H1 (cell line): Measurements from ENCODE around the gene MBTPS1. TPM values are rescaled to one million over a fixed set of nuclear protein-coding genes. Genes with fewer than 3 reads are reported as not detected.

Experiments
- CTCF ChIA-PET: fragments of 300-600 bp; sonication (Branson Sonifier 250); formaldehyde crosslinking; loops from one replicate; lab custom pipeline; 2021; ENCODE audit not compliant: partially characterized antibody; lab: Charles Lee
- POLR2A ChIA-PET: fragments of 300-600 bp; sonication (Branson Sonifier 250); formaldehyde crosslinking; loops from one replicate; lab custom pipeline; 2021; ENCODE audit warnings: inconsistent platforms; ENCODE audit not compliant: partially characterized antibody; lab: Charles Lee
- DNase-seq, 2 experiments: peaks; one replicate each; pipeline versions ENCODE4 v3.0.0 to v3.0.0-alpha.2; 2010 to 2022; ENCODE audit warnings: low spot score in 2 of 2, low read depth in 1 of 2, mixed read lengths in 1 of 2
- FAIRE-seq: peaks from 2 replicates; lab custom pipeline; 2011; peaks lifted over from hg19 to GRCh38; lab: Jason Lieb, UNC
- H2AFZ ChIP-seq: 2 replicates; pipeline ENCODE4 v1.8.1; 2012; ENCODE audit warnings: low read length, inconsistent platforms
- H2AK5ac ChIP-seq: 2 replicates; pipeline ENCODE4 v1.6.1; 2013; ENCODE audit warnings: low read depth, low read length
- H2BK120ac ChIP-seq: replicated peaks from 2 replicates; pipeline ENCODE3; 2013; ENCODE audit warnings: low read depth, low read length, inconsistent platforms
- H2BK12ac ChIP-seq: 2 replicates; pipeline ENCODE4 v1.6.1; 2013; ENCODE audit warnings: low read depth, low read length
- H2BK15ac ChIP-seq: 2 replicates; pipeline ENCODE4 v1.6.1; 2013; ENCODE audit warnings: low read length
- H2BK20ac ChIP-seq: 2 replicates; pipeline ENCODE4 v1.6.1; 2013; ENCODE audit warnings: low read length
- H2BK5ac ChIP-seq: 2 replicates; pipeline ENCODE4 v1.6.1; 2013; ENCODE audit warnings: low read depth, low read length
- H3K14ac ChIP-seq: 2 replicates; pipeline ENCODE4 v1.6.1; 2013; ENCODE audit warnings: inconsistent platforms; ENCODE audit not compliant: insufficient read length
- H3K18ac ChIP-seq: 2 replicates; pipeline ENCODE4 v1.6.1; 2013; ENCODE audit warnings: low read length; ENCODE audit errors: extremely low read depth
- H3K23ac ChIP-seq: 2 replicates; pipeline ENCODE4 v1.6.1; 2013; ENCODE audit warnings: inconsistent platforms; ENCODE audit not compliant: insufficient read length
- H3K23me2 ChIP-seq: 2 replicates; pipeline ENCODE4 v1.6.1; 2013; ENCODE audit warnings: low read depth, low read length
- H3K27ac ChIP-seq: 2 replicates; pipeline ENCODE4 v1.6.1; 2011; ENCODE audit warnings: low read depth, low read length, inconsistent platforms
- H3K27me3 ChIP-seq, 4 experiments: replicated peaks in 1 of 4; 1 replicate in 1 of 4; 2 replicates in 3 of 4; pipeline versions ENCODE4 v1.6.1 to v1.8.1; 2011 to 2013; ENCODE audit warnings: low read length in 3 of 4, mild to moderate bottlenecking in 3 of 4, inconsistent platforms in 2 of 4, mixed read lengths in 2 of 4, moderate library complexity in 1 of 4; ENCODE audit not compliant: control insufficient read depth in 3 of 4, insufficient read depth in 3 of 4; ENCODE audit errors: extremely low read depth in 1 of 4
- H3K36me3 ChIP-seq, 4 experiments: 2 replicates each; pipeline versions ENCODE4 v1.6.1 to v1.8.1; 2011 to 2013; ENCODE audit warnings: mild to moderate bottlenecking in 4 of 4, low read length in 3 of 4, moderate library complexity in 2 of 4, control low read depth in 1 of 4, inconsistent platforms in 1 of 4; ENCODE audit not compliant: insufficient read depth in 4 of 4, control insufficient read depth in 2 of 4
- H3K4ac ChIP-seq: replicated peaks from 2 replicates; pipeline ENCODE3; 2013; ENCODE audit warnings: low read length, low read depth, mixed read lengths, inconsistent platforms; ENCODE audit not compliant: insufficient read length
- H3K4me1 ChIP-seq, 4 experiments: replicated peaks in 1 of 4; 1 replicate in 1 of 4; 2 replicates in 3 of 4; pipeline versions ENCODE4 v1.6.1 to v1.8.1; 2011 to 2013; ENCODE audit warnings: low read length in 3 of 4, inconsistent platforms in 2 of 4, mixed read lengths in 1 of 4; ENCODE audit not compliant: insufficient read depth in 4 of 4, control insufficient read depth in 3 of 4
- H3K4me2 ChIP-seq, 2 experiments: 2 replicates each; pipeline versions ENCODE4 v1.6.1 to v1.8.1; 2011 to 2013; ENCODE audit warnings: low read depth in 2 of 2, low read length in 2 of 2, control low read depth in 1 of 2, inconsistent platforms in 1 of 2, mild to moderate bottlenecking in 1 of 2; ENCODE audit not compliant: insufficient read depth in 1 of 2
- H3K4me3 ChIP-seq, 4 experiments: fragments of 200-600, 300-600 bp in 1 of 4; sonication (generic), shearing (Covaris generic), sonication (Bioruptor Twin) in 1 of 4; 2 replicates each; pipeline versions ENCODE4 v1.5.1 to v1.8.1; 2011 to 2016; ENCODE audit warnings: low read length in 4 of 4, low read depth in 3 of 4, control low read depth in 2 of 4, inconsistent platforms in 2 of 4, mild to moderate bottlenecking in 2 of 4, mixed read lengths in 1 of 4, moderate library complexity in 1 of 4; ENCODE audit not compliant: insufficient read depth in 2 of 4; ENCODE audit errors: extremely low read depth in 1 of 4
- H3K56ac ChIP-seq: replicated peaks from 2 replicates; pipeline ENCODE3; 2013; ENCODE audit warnings: low read depth, mild to moderate bottlenecking, mixed read lengths, low read length, inconsistent platforms; ENCODE audit not compliant: insufficient read length
- H3K79me1 ChIP-seq: 2 replicates; pipeline ENCODE4 v1.6.1; 2013; ENCODE audit warnings: low read depth, low read length, control low read depth
- H3K79me2 ChIP-seq, 2 experiments: 2 replicates each; pipeline versions ENCODE4 v1.6.1 to v1.8.1; 2012 to 2013; ENCODE audit warnings: low read length in 2 of 2, mild to moderate bottlenecking in 2 of 2, inconsistent platforms in 1 of 2; ENCODE audit not compliant: insufficient read depth in 2 of 2, control insufficient read depth in 1 of 2
- H3K9ac ChIP-seq, 4 experiments: replicated peaks in 1 of 4; 1 replicate in 1 of 4; 2 replicates in 3 of 4; pipeline versions ENCODE4 v1.6.1 to v1.8.1; 2011 to 2013; ENCODE audit warnings: low read depth in 3 of 4, low read length in 3 of 4, control low read depth in 2 of 4, mild to moderate bottlenecking in 2 of 4, moderate library complexity in 2 of 4, inconsistent platforms in 1 of 4; ENCODE audit errors: extremely low read depth in 1 of 4
- H3K9me3 ChIP-seq, 2 experiments: 2 replicates each; pipeline versions ENCODE4 v1.6.1 to v1.8.1; 2012 to 2013; ENCODE audit warnings: mild to moderate bottlenecking in 2 of 2, moderate library complexity in 2 of 2, control low read depth in 1 of 2, inconsistent platforms in 1 of 2, low read depth in 1 of 2, low read length in 1 of 2, mixed read lengths in 1 of 2; ENCODE audit not compliant: insufficient read depth in 2 of 2
- H4K20me1 ChIP-seq, 2 experiments: replicated peaks in 1 of 2; 2 replicates each; pipeline versions ENCODE3 to v1.8.1; 2011 to 2013; ENCODE audit warnings: inconsistent platforms in 2 of 2, low read length in 2 of 2, mild to moderate bottlenecking in 1 of 2; ENCODE audit not compliant: insufficient read depth in 2 of 2, control insufficient read depth in 1 of 2
- H4K5ac ChIP-seq: 2 replicates; pipeline ENCODE4 v1.6.1; 2013; ENCODE audit warnings: low read length, low read depth, mixed read lengths, inconsistent platforms; ENCODE audit not compliant: insufficient read length
- H4K8ac ChIP-seq: 2 replicates; pipeline ENCODE4 v1.8.0; 2013; ENCODE audit warnings: mild to moderate bottlenecking, moderate library complexity, low read length, inconsistent platforms; ENCODE audit not compliant: insufficient read depth; ENCODE audit errors: extremely low read depth
- H4K91ac ChIP-seq: replicated peaks from 2 replicates; pipeline ENCODE3; 2013; ENCODE audit warnings: low read length, mixed read lengths, inconsistent platforms; ENCODE audit not compliant: insufficient read length
- ASH2L ChIP-seq: fragments of 200-600, 300-600 bp; sonication (generic); IDR thresholded peaks from one replicate; pipeline ENCODE4 v1.7.1; 2017; ENCODE audit warnings: low read length
- BCL11A ChIP-seq, 2 experiments: IDR thresholded peaks; one replicate each; pipeline ENCODE4 v1.6.1; 2011; ENCODE audit warnings: low read depth in 2 of 2, low read length in 2 of 2, mild to moderate bottlenecking in 2 of 2
- CBX8 ChIP-seq: fragments of 300-800, 300-1000 bp; sonication (generic); IDR thresholded peaks from 2 replicates; pipeline ENCODE4 v1.7.1; 2016; ENCODE audit warnings: low read depth, low read length, borderline replicate concordance
- CHD2 ChIP-seq: IDR thresholded peaks from 2 replicates; pipeline ENCODE4 v1.6.1; 2012; ENCODE audit warnings: low read length, improper control_type of control experiment
- EP300 ChIP-seq, 2 experiments: IDR thresholded peaks; 1 replicate in 1 of 2; 2 replicates in 1 of 2; pipeline ENCODE4 v1.6.1; 2011 to 2012; ENCODE audit warnings: low read depth in 2 of 2, low read length in 2 of 2, mild to moderate bottlenecking in 2 of 2, borderline replicate concordance in 1 of 2, inconsistent platforms in 1 of 2, moderate library complexity in 1 of 2
- HDAC6 ChIP-seq: IDR thresholded peaks from one replicate; pipeline ENCODE4 v1.7.1; 2012; ENCODE audit warnings: low read depth, mild to moderate bottlenecking, inconsistent platforms, low read length, moderate library complexity
- JUN ChIP-seq: IDR thresholded peaks from 2 replicates; pipeline ENCODE4 v1.6.1; 2011; ENCODE audit warnings: low read depth, mild to moderate bottlenecking, improper control_type of control experiment, low read length
- KDM4A ChIP-seq: IDR thresholded peaks from one replicate; pipeline ENCODE4 v1.7.1; 2012; ENCODE audit warnings: low read depth, mild to moderate bottlenecking, moderate library complexity, low read length, inconsistent platforms; ENCODE audit not compliant: severe bottlenecking
- PHF8 ChIP-seq: fragments of 200-600 bp; sonication (generic); conservative IDR thresholded peaks from 2 replicates; pipeline ENCODE4 v1.7.1; 2012; ENCODE audit warnings: low read depth, mild to moderate bottlenecking, inconsistent platforms, low read length, moderate library complexity
- POLR2A ChIP-seq, 2 experiments: IDR thresholded peaks; 1 replicate in 1 of 2; 2 replicates in 1 of 2; pipeline ENCODE4 v1.6.1; 2011; ENCODE audit warnings: low read depth in 2 of 2, low read length in 2 of 2, mild to moderate bottlenecking in 2 of 2; ENCODE audit errors: control extremely low read depth in 1 of 2
- RFX5 ChIP-seq: IDR thresholded peaks from 2 replicates; pipeline ENCODE4 v1.6.1; 2011; ENCODE audit warnings: low read depth, low read length, improper control_type of control experiment, borderline replicate concordance
- SP1 ChIP-seq: IDR thresholded peaks from 2 replicates; pipeline ENCODE4 v1.6.1; 2011; ENCODE audit warnings: low read depth, low read length
- SP2 ChIP-seq: IDR thresholded peaks from 2 replicates; pipeline ENCODE4 v1.6.1; 2012; ENCODE audit warnings: mild to moderate bottlenecking, low read length, inconsistent platforms
- SP4 ChIP-seq: IDR thresholded peaks from 2 replicates; pipeline ENCODE4 v1.6.1; 2012; ENCODE audit warnings: low read length, inconsistent platforms
- WGBS, 2 experiments: shearing (Covaris generic) in 1 of 2; methylation state at CpG; one replicate each; pipeline versions ENCODE4 v1.1.6 to v1.1.7; 2013 to 2015; ENCODE audit warnings: low lambda C conversion rate in 2 of 2, mixed read lengths in 2 of 2, inconsistent platforms in 1 of 2, low coverage in 1 of 2, missing lambda C conversion rate in 1 of 2; ENCODE audit not compliant: insufficient replicate concordance in 2 of 2, insufficient coverage in 1 of 2, insufficient read length in 1 of 2; ENCODE audit errors: extremely low coverage in 1 of 2, missing lambda C conversion rate in 1 of 2; 5-methylcytosine and 5-hydroxymethylcytosine counted together
- polyA plus RNA-seq, 7 experiments: library from polyadenylated mRNA; depleted of rRNA in 3 of 7; stranded (reverse) in 5 of 7; unstranded in 2 of 7; fragments of >200 nt in 5 of 7; fragments of 200-250 nt in 2 of 7; gene quantifications; 1 replicate in 5 of 7; 2 replicates in 1 of 7; 4 replicates in 1 of 7; pipeline versions ENCODE4 v1.2.1 to v1.2.3, GENCODE V29; 2011 to 2013; ENCODE audit warnings: missing spikeins in 2 of 7, mixed read lengths in 2 of 7
- total RNA-seq: library from RNA; stranded (reverse); fragmentation: NEBNext Ultra II Directional; extraction: Animal tissue kit (Norgen Biotek cat#: 25700); gene quantifications from 2 replicates; pipeline ENCODE4 v1.2.1, GENCODE V29; 2021

Gene MBTPS1
- total and polyA plus RNA-seq, 2 of the 8 experiments (the other 6 are each of a cell fraction or from before 2014, with no cell fraction given): 30.6 to 53.3 TPM

- Histone ChIP-seq H4K8ac (no peak overlapping the region), H2BK12ac (no peak overlapping the region; the same call in 1 of the 2 replicates), H3K9me3 (peaks cover 4 to 6% of the 10 kb centered on the region in 2 experiments; a peak in 1 of 4 replicates), H3K27ac (no peak overlapping the region), H3K79me2 (no peaks in the 10 kb centered on the region), H3K79me1 (no peaks in the 10 kb centered on the region), H3K4ac (no peak overlapping the region), H4K91ac (no peak overlapping the region), H3K56ac (no peak overlapping the region), H2AFZ (no peak overlapping the region), H4K5ac (no peak overlapping the region), H3K14ac (no peak overlapping the region), H2BK120ac (no peak overlapping the region), H3K18ac (no peak overlapping the region), H3K27me3 (0 out of 7 replicates have a peak, but pooled peaks cover 0 to 2% (median 0%) of the 10 kb centered on the region in 4 experiments), H3K4me2 (no peak overlapping the region), H3K4me3 (no peak overlapping the region), H3K4me1 (peaks cover 0 to 8% (median 0%) of the 10 kb centered on the region in 4 experiments; a peak in 3 of 7 replicates), H3K23ac (no peak overlapping the region), H3K23me2 (no peaks in the 10 kb centered on the region; the same call in 1 of the 2 replicates), H2BK20ac (no peak overlapping the region), H2BK5ac (no peak overlapping the region), H2BK15ac (no peak overlapping the region), H4K20me1 (no peaks in the 10 kb centered on the region), H3K36me3 (no peaks in the 10 kb centered on the region), H3K9ac (no peak overlapping the region), H2AK5ac (no peak overlapping the region)
- DNase-seq (no peak), FAIRE-seq (no peak)
- ChIA-PET POLR2A (interaction anchor here (0.5 kb wide), 1 partner anchor 22 kb away, joined by 3 read pairs; no protein-coding TSS in a partner anchor), CTCF (interaction anchor here (0.8 to 2.0 kb wide), 4 partner anchors 12 to 75 kb away, joined by 3 to 9 read pairs (median 4); no protein-coding TSS in a partner anchor)
- WGBS, 2 experiments: 90% methylated on average over 16 of the region's 17 CpGs; no CpG with 5 or more reads in 1 of the 2 experiments
- no peak for TF ChIP-seq SP2
- TF ChIP-seq ASH2L: no peak
- TF ChIP-seq EP300 (IDR thresholded peaks at IDR 0.05; ENCODE audit: borderline replicate concordance in 1 of 2, low read depth in 2 of 2, low read length in 2 of 2): no peak
- TF ChIP-seq KDM4A: no peak
- no peak for TF ChIP-seq CHD2
- TF ChIP-seq JUN: no peak
- TF ChIP-seq HDAC6: no peak
- no peak for TF ChIP-seq SP1
- TF ChIP-seq PHF8: no peak
- no peak for TF ChIP-seq CBX8
- no peak for TF ChIP-seq POLR2A (IDR thresholded peaks at IDR 0.05; ENCODE audit: control extremely low read depth in 1 of 2, low read depth in 2 of 2, low read length in 2 of 2)
- TF ChIP-seq RFX5: no peak
- TF ChIP-seq BCL11A (IDR thresholded peaks at IDR 0.05; ENCODE audit: low read depth in 2 of 2, low read length in 2 of 2): no peak
- TF ChIP-seq SP4: no peak
Observed at GRCh38 chr16:84031556-84031955, 85.2 kb downstream of the MBTPS1 start.
